ENCODE results near the gene ARHGAP42. TPM values are rescaled to one million over a fixed set of nuclear protein-coding genes. Genes with fewer than 3 reads are reported as not detected.

Gene ARHGAP42
- polyA plus RNA-seq, 1 donor (not counting 4 experiments of a cell fraction or from before 2014, with no cell fraction given) = 5.5 TPM

DNA sequence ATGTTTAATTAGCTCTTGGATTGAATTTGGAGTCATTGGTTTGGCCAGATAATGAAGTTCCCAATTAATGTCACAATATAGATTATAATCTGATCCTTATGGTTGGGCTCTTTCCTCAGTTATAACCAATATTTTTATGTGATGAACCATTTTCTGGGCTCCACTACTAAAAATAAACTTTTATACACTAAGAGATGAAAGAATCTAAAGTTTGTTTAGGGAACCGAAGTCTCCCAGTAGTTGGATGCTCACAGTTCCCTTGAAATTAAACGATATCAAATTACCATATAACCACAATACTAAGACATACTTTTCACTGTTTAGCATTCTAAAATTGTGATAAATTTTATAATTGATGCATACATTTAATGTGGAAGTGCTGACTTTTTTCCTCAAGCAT, 47.0 kb upstream of the ARHGAP42 start:
- DNase-seq (ENCODE audit: low read depth, low spot score) = no peak
- TF ChIP-seq, protein P1, sequence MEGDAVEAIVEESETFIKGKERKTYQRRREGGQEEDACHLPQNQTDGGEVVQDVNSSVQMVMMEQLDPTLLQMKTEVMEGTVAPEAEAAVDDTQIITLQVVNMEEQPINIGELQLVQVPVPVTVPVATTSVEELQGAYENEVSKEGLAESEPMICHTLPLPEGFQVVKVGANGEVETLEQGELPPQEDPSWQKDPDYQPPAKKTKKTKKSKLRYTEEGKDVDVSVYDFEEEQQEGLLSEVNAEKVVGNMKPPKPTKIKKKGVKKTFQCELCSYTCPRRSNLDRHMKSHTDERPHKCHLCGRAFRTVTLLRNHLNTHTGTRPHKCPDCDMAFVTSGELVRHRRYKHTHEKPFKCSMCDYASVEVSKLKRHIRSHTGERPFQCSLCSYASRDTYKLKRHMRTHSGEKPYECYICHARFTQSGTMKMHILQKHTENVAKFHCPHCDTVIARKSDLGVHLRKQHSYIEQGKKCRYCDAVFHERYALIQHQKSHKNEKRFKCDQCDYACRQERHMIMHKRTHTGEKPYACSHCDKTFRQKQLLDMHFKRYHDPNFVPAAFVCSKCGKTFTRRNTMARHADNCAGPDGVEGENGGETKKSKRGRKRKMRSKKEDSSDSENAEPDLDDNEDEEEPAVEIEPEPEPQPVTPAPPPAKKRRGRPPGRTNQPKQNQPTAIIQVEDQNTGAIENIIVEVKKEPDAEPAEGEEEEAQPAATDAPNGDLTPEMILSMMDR (optimal IDR thresholded peaks at IDR 0.05 in 1 of 3, IDR thresholded peaks at IDR 0.05 in 1 of 3, conservative IDR thresholded peaks at IDR 0.05 in 1 of 3; ENCODE audit: extremely low read depth in 1 of 3, insufficient read depth in 2 of 3, low read length in 3 of 3) = no peak
- TF ChIP-seq EZH2 (IDR thresholded peaks at IDR 0.05; ENCODE audit: low read length) = no peak
- dilution Hi-C loops (cut with MboI; ENCODE audit: extremely low pct_ligation_motif_present, low sequenced_read_pairs) = no loop called here
- H3K9me1 ChIP-seq (ENCODE audit: control insufficient read depth, extremely low read depth, insufficient read depth, low read length) = no peaks in the 10 kb centered on the region
- no peaks in the 10 kb centered on the region for H3K4me1 ChIP-seq (ENCODE audit: control insufficient read depth, extremely low read depth, insufficient read depth, low read length)
- no peaks in the 10 kb centered on the region for H3K36me3 ChIP-seq (ENCODE audit: control insufficient read depth in 2 of 2, extremely low read depth in 1 of 2, insufficient read depth in 2 of 2, low read length in 2 of 2)
- no peak overlapping the region for H3K27ac ChIP-seq (ENCODE audit: control insufficient read depth, insufficient read depth, low read length)
- no peaks in the 10 kb centered on the region for H3K9me3 ChIP-seq (ENCODE audit: control insufficient read depth, low read depth, low read length)
- no peak overlapping the region for H3K4me3 ChIP-seq (ENCODE audit: control insufficient read depth in 2 of 3, extremely low read depth in 1 of 3, insufficient read depth in 2 of 3, low read depth in 1 of 3, low read length in 3 of 3)
- no peak overlapping the region for H3K4me2 ChIP-seq (ENCODE audit: control insufficient read depth, extremely low read depth, insufficient read depth, low read depth, low read length)
- H2AFZ ChIP-seq (ENCODE audit: control insufficient read depth, low read length) = no peak overlapping the region
- no peak overlapping the region for H3K9ac ChIP-seq (ENCODE audit: control insufficient read depth, extremely low read depth, insufficient read depth, low read length)
- H4K20me1 ChIP-seq (ENCODE audit: control insufficient read depth, extremely low read depth, insufficient read depth, low read length) = no peaks in the 10 kb centered on the region
- no peaks in the 10 kb centered on the region for H3K79me2 ChIP-seq (ENCODE audit: control insufficient read depth, insufficient read depth, low read length)
- no peaks in the 10 kb centered on the region for H3K27me3 ChIP-seq (ENCODE audit: control insufficient read depth, extremely low read depth, insufficient read depth, low read length)
- FAIRE-seq = no peak

DNA sequence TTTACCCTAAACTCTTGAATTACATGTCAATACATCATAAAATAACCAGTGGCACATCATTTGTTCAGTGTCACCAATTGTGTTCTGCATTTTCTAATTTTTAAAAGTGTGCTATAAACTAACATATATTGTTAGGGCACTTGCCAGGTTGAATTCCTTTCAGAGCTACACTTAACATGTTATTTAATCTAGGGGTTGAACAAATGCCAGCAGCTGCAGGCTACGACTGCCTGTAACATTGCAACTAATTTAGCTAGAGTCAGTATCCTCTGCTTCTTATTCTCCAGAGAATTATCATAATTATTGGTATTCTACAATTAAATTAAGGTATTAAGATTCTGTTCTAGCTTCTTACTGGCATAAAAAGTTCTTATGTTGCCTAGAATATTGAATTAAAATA, 46.4 kb upstream of the ARHGAP42 start:
- Histone ChIP-seq H2AFZ (ENCODE audit: control insufficient read depth, low read length) (no peak overlapping the region), H3K9me1 (ENCODE audit: control insufficient read depth, extremely low read depth, insufficient read depth, low read length) (no peaks in the 10 kb centered on the region), H3K4me3 (ENCODE audit: control insufficient read depth in 2 of 3, extremely low read depth in 1 of 3, insufficient read depth in 2 of 3, low read depth in 1 of 3, low read length in 3 of 3) (no peak overlapping the region), H3K79me2 (ENCODE audit: control insufficient read depth, insufficient read depth, low read length) (no peaks in the 10 kb centered on the region), H3K4me2 (ENCODE audit: control insufficient read depth, extremely low read depth, insufficient read depth, low read depth, low read length) (no peak overlapping the region), H3K4me1 (ENCODE audit: control insufficient read depth, extremely low read depth, insufficient read depth, low read length) (no peaks in the 10 kb centered on the region), H3K9ac (ENCODE audit: control insufficient read depth, extremely low read depth, insufficient read depth, low read length) (no peak overlapping the region), H3K36me3 (ENCODE audit: control insufficient read depth in 2 of 2, extremely low read depth in 1 of 2, insufficient read depth in 2 of 2, low read length in 2 of 2) (no peaks in the 10 kb centered on the region), H3K27me3 (ENCODE audit: control insufficient read depth, extremely low read depth, insufficient read depth, low read length) (no peaks in the 10 kb centered on the region), H3K27ac (ENCODE audit: control insufficient read depth, insufficient read depth, low read length) (no peak overlapping the region), H3K9me3 (ENCODE audit: control insufficient read depth, low read depth, low read length) (no peaks in the 10 kb centered on the region), H4K20me1 (ENCODE audit: control insufficient read depth, extremely low read depth, insufficient read depth, low read length) (no peaks in the 10 kb centered on the region)
- DNase-seq (ENCODE audit: low read depth, low spot score) = no peak
- no peak for FAIRE-seq
- dilution Hi-C loops (cut with MboI; ENCODE audit: extremely low pct_ligation_motif_present, low sequenced_read_pairs) = no loop called here
- TF ChIP-seq EZH2 (IDR thresholded peaks at IDR 0.05; ENCODE audit: low read length) = no peak
- TF ChIP-seq, protein P1 (optimal IDR thresholded peaks at IDR 0.05 in 1 of 3, IDR thresholded peaks at IDR 0.05 in 1 of 3, conservative IDR thresholded peaks at IDR 0.05 in 1 of 3; ENCODE audit: extremely low read depth in 1 of 3, insufficient read depth in 2 of 3, low read length in 3 of 3) = no peak
